Endothelial cell of umbilical vein (primary cell): ENCODE data around the gene AGK. TPM values are rescaled to one million over a fixed set of nuclear protein-coding genes. Genes with fewer than 3 reads are reported as not detected.

Experiments used
- BruUV-seq: library from RNA; stranded (reverse); fragments of 400-500 nt; replicated peaks from 2 replicates; lab custom pipeline; 2021; lab: Mats Ljungman, UMichigan
- CTCF ChIA-PET: fragments of 300-600, 350-600 bp; sonication (Branson Sonifier 250); formaldehyde crosslinking; loops from one replicate; lab custom pipeline; 2021; ENCODE audit warnings: antibody characterized with exemption, inconsistent platforms; lab: Charles Lee
- POLR2A ChIA-PET: fragments of 300-600, 350-600 bp; sonication (Branson Sonifier 250); formaldehyde crosslinking; loops from one replicate; lab custom pipeline; 2021; ENCODE audit warnings: antibody characterized with exemption, inconsistent platforms; lab: Charles Lee
- DNase-seq: peaks from one replicate; pipeline ENCODE4 v3.0.0-alpha.2; 2011; ENCODE audit warnings: low read depth, low spot score
- FAIRE-seq: peaks from 2 replicates; lab custom pipeline; 2011; peaks lifted over from hg19 to GRCh38; lab: Jason Lieb, UNC
- H2AFZ ChIP-seq: 2 replicates; pipeline ENCODE4 v1.6.0; 2012; ENCODE audit warnings: low read depth, low read length, control low read depth, inconsistent platforms
- H3K27ac ChIP-seq: 2 replicates; pipeline ENCODE4 v1.5.1; 2011; ENCODE audit warnings: low read depth, mild to moderate bottlenecking, control low read depth, low read length, moderate library complexity; ENCODE audit not compliant: insufficient read depth
- H3K27me3 ChIP-seq, 2 experiments: 2 replicates each; pipeline versions ENCODE4 v1.6.0 to v1.6.1; 2011; ENCODE audit warnings: low read length in 2 of 2, mixed read lengths in 1 of 2; ENCODE audit not compliant: control insufficient read depth in 2 of 2, insufficient read depth in 2 of 2
- H3K36me3 ChIP-seq, 2 experiments: 2 replicates in 1 of 2; 3 replicates in 1 of 2; pipeline ENCODE4 v1.5.1; 2011; ENCODE audit warnings: low read length in 2 of 2, mild to moderate bottlenecking in 1 of 2, moderate library complexity in 1 of 2; ENCODE audit not compliant: control insufficient read depth in 2 of 2, insufficient read depth in 2 of 2; ENCODE audit errors: extremely low read depth in 1 of 2
- H3K4me1 ChIP-seq: 3 replicates; pipeline ENCODE4 v1.5.1; 2011; ENCODE audit warnings: mild to moderate bottlenecking, low read length; ENCODE audit not compliant: control insufficient read depth, insufficient read depth; ENCODE audit errors: extremely low read depth
- H3K4me2 ChIP-seq: 2 replicates; pipeline ENCODE4 v1.6.1; 2011; ENCODE audit warnings: low read length, control low read depth, mixed read lengths; ENCODE audit not compliant: insufficient read depth
- H3K4me3 ChIP-seq, 3 experiments: fragments of 200-600 bp in 1 of 3; sonication (generic), shearing (Covaris generic) in 1 of 3; replicated peaks in 1 of 3; 2 replicates each; pipeline ENCODE4 v1.5.1; 2011 to 2016; ENCODE audit warnings: control low read depth in 3 of 3, low read length in 3 of 3, mild to moderate bottlenecking in 2 of 3, inconsistent platforms in 1 of 3, low read depth in 1 of 3, moderate library complexity in 1 of 3; ENCODE audit not compliant: insufficient read depth in 1 of 3
- H3K79me2 ChIP-seq: 2 replicates; pipeline ENCODE4 v1.6.0; 2012; ENCODE audit warnings: low read length, inconsistent platforms; ENCODE audit not compliant: control insufficient read depth, insufficient read depth
- H3K9ac ChIP-seq: replicated peaks from 2 replicates; pipeline ENCODE3; 2011; ENCODE audit warnings: low read length, control low read depth; ENCODE audit not compliant: insufficient read depth; ENCODE audit errors: extremely low read depth
- H3K9me1 ChIP-seq: replicated peaks from 3 replicates; pipeline ENCODE4 v1.6.0; 2011; ENCODE audit warnings: mild to moderate bottlenecking, low read length; ENCODE audit not compliant: control insufficient read depth, insufficient read depth; ENCODE audit errors: extremely low read depth
- H3K9me3 ChIP-seq: replicated peaks from 2 replicates; pipeline ENCODE4 v1.5.1; 2012; ENCODE audit warnings: low read length, inconsistent platforms; ENCODE audit not compliant: control insufficient read depth, insufficient read depth
- H4K20me1 ChIP-seq: replicated peaks from 2 replicates; pipeline ENCODE3; 2011; ENCODE audit warnings: mild to moderate bottlenecking, low read length; ENCODE audit not compliant: control insufficient read depth, insufficient read depth; ENCODE audit errors: extremely low read depth
- CTCF ChIP-seq, 2 donors: IDR thresholded peaks; 1 replicate in 1 of 2; 2 replicates in 1 of 2; pipeline ENCODE4 v1.5.1; 2011; ENCODE audit warnings: low read length in 2 of 2, mild to moderate bottlenecking in 2 of 2, moderate library complexity in 2 of 2, control low read depth in 1 of 2, inconsistent platforms in 1 of 2, low read depth in 1 of 2; ENCODE audit not compliant: insufficient read depth in 1 of 2; ENCODE audit errors: extremely low read depth in 1 of 2
- EZH2 ChIP-seq: IDR thresholded peaks from 2 replicates; pipeline ENCODE4 v1.6.1; 2012; ENCODE audit warnings: borderline replicate concordance, low read depth, mild to moderate bottlenecking, moderate library complexity, low read length, inconsistent platforms; ENCODE audit not compliant: severe bottlenecking
- FOS ChIP-seq: IDR thresholded peaks from 2 replicates; pipeline ENCODE4 v1.6.1; 2011; ENCODE audit warnings: mild to moderate bottlenecking, low read length, moderate library complexity, borderline replicate concordance; ENCODE audit not compliant: insufficient read depth
- GATA2 ChIP-seq: IDR thresholded peaks from 2 replicates; pipeline ENCODE4 v1.7.0; 2011; ENCODE audit warnings: low read depth, mild to moderate bottlenecking, moderate library complexity, mixed read lengths, low read length; ENCODE audit not compliant: insufficient read length, insufficient read depth
- JUN ChIP-seq: IDR thresholded peaks from 2 replicates; pipeline ENCODE4 v1.6.1; 2011; ENCODE audit warnings: borderline replicate concordance, low read depth; ENCODE audit not compliant: insufficient read length, insufficient read depth
- MAX ChIP-seq: IDR thresholded peaks from 2 replicates; pipeline ENCODE4 v1.6.1; 2011; ENCODE audit not compliant: insufficient read depth, insufficient read length
- MYC ChIP-seq: IDR thresholded peaks from one replicate; pipeline ENCODE4 v1.6.1; 2011; ENCODE audit warnings: mild to moderate bottlenecking, low read depth, low read length
- POLR2A ChIP-seq: IDR thresholded peaks from 2 replicates; pipeline ENCODE4 v1.6.1; 2012; ENCODE audit warnings: low read depth, mild to moderate bottlenecking, control low read depth, low read length
- POLR2AphosphoS5 ChIP-seq: IDR thresholded peaks from 2 replicates; pipeline ENCODE4 v1.6.1; 2012; ENCODE audit warnings: low read depth, mild to moderate bottlenecking, control low read depth, low read length, moderate library complexity; ENCODE audit not compliant: insufficient read depth
- dilution Hi-C: fragments of 300-500 bp; cut with MboI; formaldehyde crosslinking; loops from one replicate; pipeline ENCODE4 v1.15.0; 2019; ENCODE audit warnings: low sequenced_read_pairs; ENCODE audit not compliant: extremely low pct_ligation_motif_present
- intact Hi-C: fragments of 100-400 bp; cut with micrococcal nuclease; formaldehyde crosslinking; loops from one replicate; pipeline ENCODE4 v1.10.0; 2022
- polyA plus RNA-seq, 4 experiments: library from polyadenylated mRNA; depleted of rRNA in 3 of 4; stranded (reverse) in 3 of 4; unstranded in 1 of 4; fragments of >200 nt; gene quantifications; 2 replicates each; pipeline versions ENCODE4 v1.2.1 to v1.2.3, GENCODE V29; 2011 to 2012; ENCODE audit warnings: missing spikeins in 1 of 4
- total RNA-seq: library from RNA; stranded (reverse); gene quantifications from 2 replicates; pipeline ENCODE4 v1.2.3, GENCODE V29; 2021

The AGK gene
- total and polyA plus RNA-seq, 2 donors (not counting 3 experiments of a cell fraction or from before 2014, with no cell fraction given) = 23.6 to 34.3 TPM

GRCh38 chr7:141588912-141589311 lies 37.7 kb downstream of the AGK start:
- no peak overlapping the region for H3K9ac ChIP-seq
- no peak overlapping the region for H3K27ac ChIP-seq
- intact Hi-C loops = no loop called here
- DNase-seq (no peak), FAIRE-seq (no peak)
- H3K27me3 ChIP-seq = no peaks in the 10 kb centered on the region
- no peaks in the 10 kb centered on the region for H3K79me2 ChIP-seq
- H3K36me3 ChIP-seq = no peaks in the 10 kb centered on the region
- dilution Hi-C loops = no loop called here
- no peaks in the 10 kb centered on the region for H3K4me1 ChIP-seq
- BruUV-seq = no TSS peak
- no peaks in the 10 kb centered on the region for H3K9me3 ChIP-seq
- H3K9me1 ChIP-seq = no peaks in the 10 kb centered on the region
- TF ChIP-seq EZH2 (no peak), POLR2A (no peak), MAX (no peak), CTCF (IDR thresholded peaks at IDR 0.05; ENCODE audit: extremely low read depth in 1 of 2, insufficient read depth in 1 of 2, low read depth in 1 of 2, low read length in 2 of 2) (no peak), POLR2AphosphoS5 (no peak), MYC (no peak), FOS (no peak), GATA2 (no peak), JUN (no peak)
- ChIA-PET CTCF (interaction anchor here (3.2 kb wide), 1 partner anchor 12 kb away, joined by 7 read pairs; no protein-coding TSS in a partner anchor), POLR2A (no interaction called here)
- H2AFZ ChIP-seq = no peak overlapping the region
- no peaks in the 10 kb centered on the region for H4K20me1 ChIP-seq
- H3K4me2 ChIP-seq = no peak overlapping the region
- no peak overlapping the region for H3K4me3 ChIP-seq
